A549 treated with Mapracorat at 1 μM for 4 hours (cell line): ENCODE data around the gene FBXL4. TPM values are rescaled to one million over a fixed set of nuclear protein-coding genes. Genes with fewer than 3 reads are reported as not detected.

ENCODE experiments used
- total RNA-seq: library from RNA; stranded (reverse); fragments of 200-300 nt; extraction: Qiagen RNA extraction; gene quantifications from 5 replicates; pipeline ENCODE4 v1.2.3, GENCODE V29; 2022

Gene FBXL4
- total RNA-seq, result 4.3 to 5.8 TPM (median 5.6 TPM) in 5 replicates

DNA sequence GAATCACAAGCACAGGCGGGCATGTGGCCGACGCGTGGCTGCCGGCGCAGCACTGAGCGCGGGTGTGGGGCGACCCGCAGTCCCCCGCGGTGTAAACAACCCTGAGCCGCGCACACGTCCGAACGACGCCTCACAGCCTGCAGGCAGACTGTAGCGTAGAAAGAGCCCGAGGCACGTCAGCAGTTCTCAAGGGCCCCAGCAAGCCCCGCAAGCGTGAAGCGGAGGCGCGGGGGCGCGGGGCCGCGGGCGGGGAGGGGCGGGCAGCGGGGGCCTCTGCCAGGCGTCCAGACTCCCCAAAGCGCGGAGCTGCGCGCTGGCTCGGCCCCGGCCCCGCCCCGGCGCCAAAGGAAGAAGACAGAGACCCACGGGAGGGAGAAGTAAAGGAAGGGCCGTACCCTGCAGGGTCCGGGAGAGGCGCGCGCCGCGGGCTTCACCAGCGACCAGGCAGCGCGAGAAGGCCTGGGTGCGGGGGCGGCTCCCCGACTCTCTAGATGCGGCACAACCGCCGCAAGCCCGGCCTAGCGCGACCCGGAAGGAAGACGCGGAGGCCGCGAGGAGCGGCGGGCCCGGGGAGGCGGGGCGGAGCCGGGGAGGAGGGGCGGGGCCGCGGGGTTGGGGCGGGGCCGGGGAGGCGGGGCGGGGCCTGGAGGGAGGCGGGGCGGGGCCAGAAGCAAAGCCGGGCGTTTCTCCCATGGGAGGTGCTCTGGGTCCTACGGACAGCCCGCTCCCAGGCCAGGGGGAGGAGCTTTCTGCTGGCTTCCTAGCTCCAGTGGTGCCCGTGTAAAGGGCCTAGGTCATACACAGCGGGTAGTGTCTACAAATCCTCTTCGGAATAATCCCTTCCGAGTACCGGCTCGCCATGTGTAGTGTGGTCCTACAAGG is at the start of gene FBXL4:
Gene FBXL4 (minus strand): TSS at position 536 of the 882 bp plus-strand sequence. CDS start 20,958 bp downstream, outside the sequence.

GRCh38 chr6:98834060-98835031 is 113.4 kb downstream of the FBXL4 start, which contains the start of gene POU3F2:
POU3F2 (plus strand) TSS chr6:98834574; CDS start chr6:98834874, 300 bp downstream.

Other genes starting within 250 kb of the FBXL4 start
- gene POU3F2, start 113.4 kb downstream of the FBXL4 start, total RNA-seq, result not detected in 5 replicates